ENCODE results near the gene ANKRD13B.

The ANKRD13B gene

GRCh38 chr17:29588562-29589411 lies 4.1 kb upstream of the ANKRD13B start:
- DNase-seq (ENCODE audit: low spot score), result no peak
- peak overlapping the region; percentile 99 for H3K27ac ChIP-seq
- CTCF ChIA-PET, result interaction anchor here (0.7 to 1.0 kb wide), 4 partner anchors 21 to 623 kb away, joined by 3 read pairs; no protein-coding TSS in a partner anchor
- no peak for TF ChIP-seq CTCF (conservative IDR thresholded peaks at IDR 0.05; ENCODE audit: low read depth)
- POLR2A ChIA-PET (ENCODE audit: low non-redundant PET), result interaction anchor here (0.7 kb wide), 1 partner anchor 439 kb away, joined by 3 read pairs; no protein-coding TSS in a partner anchor

- DNase-seq (ENCODE audit: low spot score), result peak; percentile 89
- H3K27ac ChIP-seq, result peak within 1 kb of the TSS; percentile 99
- no peak for TF ChIP-seq CTCF (conservative IDR thresholded peaks at IDR 0.05; ENCODE audit: low read depth)
- CTCF ChIA-PET, result interaction anchor here (0.7 to 5.4 kb wide), 4 partner anchors 13 to 329 kb away, joined by 3 to 45 read pairs (median 6); no protein-coding TSS in a partner anchor
- POLR2A ChIA-PET (ENCODE audit: low non-redundant PET), result no interaction called here
These were observed 3.2 kb upstream of the ANKRD13B start, which contains the start of gene GIT1 for GRCh38 chr17:29589524-29590410. Gene GIT1 (minus strand): TSS chr17:29589648. CDS start chr17:29589378, 270 bp downstream.

GRCh38 chr17:29590411-29591145 lies 2.4 kb upstream of the ANKRD13B start:
- TF ChIP-seq CTCF (conservative IDR thresholded peaks at IDR 0.05; ENCODE audit: low read depth), result no peak
- peak; percentile 56 for DNase-seq (ENCODE audit: low spot score)
- ChIA-PET CTCF (interaction anchor here (0.7 to 5.4 kb wide), 6 partner anchors 10 to 210 kb away, joined by 3 to 71 read pairs (median 8); partner anchors contain the start of gene ABHD15), POLR2A (ENCODE audit: low non-redundant PET) (interaction anchor here (1.1 kb wide), 1 partner anchor 10 kb away, joined by 3 read pairs; no protein-coding TSS in a partner anchor)
- H3K27ac ChIP-seq, result peak overlapping the region; percentile 99

GRCh38 chr17:29591146-29591736 lies 1.7 kb upstream of the ANKRD13B start:
- TF ChIP-seq CTCF (conservative IDR thresholded peaks at IDR 0.05; ENCODE audit: low read depth), result no peak
- peak overlapping the region; percentile 99 for H3K27ac ChIP-seq
- CTCF ChIA-PET, result interaction anchor here (0.6 to 5.4 kb wide), 13 partner anchors 11 to 501 kb away, joined by 3 to 71 read pairs (median 4); partner anchors contain the start of gene ABHD15
- POLR2A ChIA-PET (ENCODE audit: low non-redundant PET), result interaction anchor here (1.1 kb wide), 1 partner anchor 11 kb away, joined by 3 read pairs; no protein-coding TSS in a partner anchor
- peak; percentile 78 for DNase-seq (ENCODE audit: low spot score)

GRCh38 chr17:29591737-29592608 lies 959 bp upstream of the ANKRD13B start:
- TF ChIP-seq CTCF (conservative IDR thresholded peaks at IDR 0.05; ENCODE audit: low read depth), result peak; percentile 99
- DNase-seq (ENCODE audit: low spot score), result peak; percentile 90
- POLR2A ChIA-PET (ENCODE audit: low non-redundant PET), result interaction anchor here (1.0 to 1.1 kb wide), 2 partner anchors 11 to 29 kb away, joined by 3 read pairs; no protein-coding TSS in a partner anchor
- CTCF ChIA-PET, result interaction anchor here (0.5 to 5.4 kb wide), 19 partner anchors 11 to 675 kb away, joined by 3 to 71 read pairs (median 4); partner anchors contain the start of gene ABHD15
- peak overlapping the region; percentile 99 for H3K27ac ChIP-seq
